HepG2 (cell line): ENCODE data around the gene NARF. TPM values are rescaled to one million over a fixed set of nuclear protein-coding genes. Genes with fewer than 3 reads are reported as not detected.

ENCODE experiments used
- ATF2 ChIP-seq: sonication (generic); formaldehyde crosslinking; IDR thresholded peaks from 2 replicates; pipeline ENCODE4 v1.4.0; 2020; ENCODE audit warnings: missing genetic modification reagents
- EEA1 ChIP-seq: sonication (generic); formaldehyde crosslinking; IDR thresholded peaks from 2 replicates; pipeline ENCODE4 v1.5.1; 2020; ENCODE audit warnings: mild to moderate bottlenecking, missing genetic modification reagents, borderline replicate concordance
- HDAC6 ChIP-seq: fragments of 200-600 bp; sonication (generic); IDR thresholded peaks from 2 replicates; pipeline ENCODE4 v1.7.0; 2017; ENCODE audit warnings: mild to moderate bottlenecking, antibody characterized with exemption, low read length, low read depth
- MED13 ChIP-seq: sonication (generic); formaldehyde crosslinking; IDR thresholded peaks from 2 replicates; pipeline ENCODE4 v1.5.0; 2020; ENCODE audit warnings: missing genetic modification reagents
- NBN ChIP-seq: fragments of 450-650 bp; conservative IDR thresholded peaks from 2 replicates; pipeline ENCODE4 v1.6.1; 2017
- SAP130 ChIP-seq: IDR thresholded peaks from 2 replicates; pipeline ENCODE4 v1.6.1; 2016; ENCODE audit warnings: low read depth
- SMAD3 ChIP-seq: sonication (generic); formaldehyde crosslinking; IDR thresholded peaks from 2 replicates; pipeline ENCODE4 v1.4.0; 2020; ENCODE audit warnings: missing genetic modification reagents
- ZC3H13 ChIP-seq: sonication (generic); formaldehyde crosslinking; IDR thresholded peaks from 2 replicates; pipeline ENCODE4 v1.8.1; 2023; ENCODE audit warnings: mild to moderate bottlenecking, missing genetic modification reagents, moderate library complexity
- ZFYVE20 ChIP-seq: sonication (generic); formaldehyde crosslinking; IDR thresholded peaks from 2 replicates; pipeline ENCODE4 v1.8.0; 2023; ENCODE audit warnings: low read depth, mild to moderate bottlenecking, moderate library complexity, missing genetic modification reagents, borderline replicate concordance
- ZMYM2 ChIP-seq: sonication (generic); formaldehyde crosslinking; IDR thresholded peaks from 2 replicates; pipeline ENCODE4 v1.8.0; 2022; ENCODE audit warnings: mild to moderate bottlenecking, missing genetic modification reagents
- ZNF296 ChIP-seq: sonication (generic); formaldehyde crosslinking; conservative IDR thresholded peaks from 2 replicates; pipeline ENCODE4 v1.5.0; 2020; ENCODE audit warnings: mild to moderate bottlenecking, missing genetic modification reagents
- ZNF614 ChIP-seq: IDR thresholded peaks from 2 replicates; pipeline ENCODE4 v1.6.1; 2018; ENCODE audit warnings: missing biosample characterization, missing genetic modification reagents, inconsistent platforms, borderline replicate concordance
- ZNF780A ChIP-seq: sonication (generic); formaldehyde crosslinking; IDR thresholded peaks from 2 replicates; pipeline ENCODE4 v1.8.0; 2022; ENCODE audit warnings: mild to moderate bottlenecking, missing genetic modification reagents, moderate library complexity
- ZSCAN22 ChIP-seq: sonication (generic); formaldehyde crosslinking; IDR thresholded peaks from 2 replicates; pipeline ENCODE4 v1.4.0; 2020; ENCODE audit warnings: mild to moderate bottlenecking, missing genetic modification reagents
- ZZZ3 ChIP-seq: sonication (generic); formaldehyde crosslinking; IDR thresholded peaks from 2 replicates; pipeline ENCODE4 v1.4.0; 2020; ENCODE audit warnings: missing genetic modification reagents, mild to moderate bottlenecking, borderline replicate concordance
- polyA plus RNA-seq, 8 experiments: library from polyadenylated mRNA; depleted of rRNA in 3 of 8; stranded (reverse) in 7 of 8; unstranded in 1 of 8; fragments of >200 nt; fragmentation: Illumina TruSeq in 4 of 8; extraction: Trizol in 4 of 8; gene quantifications; 2 replicates each; pipeline versions ENCODE4 v1.2.1 to v1.2.3, GENCODE V29; 2011 to 2016; ENCODE audit warnings: low read depth in 4 of 8, missing spikeins in 1 of 8, mixed read lengths in 1 of 8; ENCODE audit not compliant: insufficient read depth in 1 of 8
- total RNA-seq, 5 experiments: library from RNA; depleted of rRNA; stranded (reverse); fragments of >200 nt; fragmentation: Illumina TruSeq; extraction: Trizol; gene quantifications; 2 replicates each; pipeline ENCODE4 v1.2.3, GENCODE V29; 2016; ENCODE audit warnings: low read depth in 1 of 5
- TF ChIP-seq, protein P1 (sequence below): sonication (generic); formaldehyde crosslinking; IDR thresholded peaks from 2 replicates; pipeline ENCODE4 v1.4.0; 2020; ENCODE audit warnings: missing genetic modification reagents

NARF gene
- total and polyA plus RNA-seq, 2 of the 13 experiments (the other 11 are each of a cell fraction or from before 2014, with no cell fraction given), result 61.1 to 144 TPM

DNA sequence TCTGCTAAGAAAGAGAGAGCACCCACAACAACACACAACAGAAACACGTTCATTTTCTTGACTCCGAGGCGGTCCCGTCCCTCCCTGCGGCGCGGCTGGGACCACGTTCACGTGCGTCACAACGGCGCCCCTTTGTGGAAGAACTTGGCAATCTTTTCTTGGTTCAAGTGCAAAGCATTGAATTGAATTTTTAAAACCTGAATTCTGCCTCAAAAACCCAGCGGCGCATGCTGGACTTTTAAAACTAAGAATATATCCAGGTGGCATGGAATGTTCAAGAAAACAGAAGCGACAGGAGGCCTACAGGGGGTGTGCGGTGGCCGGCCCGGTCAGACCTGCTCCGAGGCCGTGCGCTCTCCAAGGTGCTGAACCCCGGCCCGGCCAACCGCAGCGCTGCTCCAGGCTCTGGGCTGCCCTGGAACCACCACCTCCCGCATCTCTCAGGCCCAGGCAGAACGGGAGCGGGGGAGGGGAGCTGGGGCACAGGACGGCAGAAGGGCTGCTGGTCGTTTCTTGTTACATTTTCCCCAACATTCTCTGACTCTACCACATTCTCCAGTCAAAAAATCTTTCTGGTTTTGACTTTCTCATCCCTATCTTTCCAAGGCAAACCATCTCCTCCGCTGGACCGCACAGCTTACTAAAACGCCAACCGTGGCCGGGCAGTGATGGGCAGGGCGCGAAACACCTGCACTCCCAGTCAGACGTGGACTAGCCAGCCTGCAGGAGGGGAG, 43.8 kb upstream of the NARF start (continued):
- TF ChIP-seq, protein P1, sequence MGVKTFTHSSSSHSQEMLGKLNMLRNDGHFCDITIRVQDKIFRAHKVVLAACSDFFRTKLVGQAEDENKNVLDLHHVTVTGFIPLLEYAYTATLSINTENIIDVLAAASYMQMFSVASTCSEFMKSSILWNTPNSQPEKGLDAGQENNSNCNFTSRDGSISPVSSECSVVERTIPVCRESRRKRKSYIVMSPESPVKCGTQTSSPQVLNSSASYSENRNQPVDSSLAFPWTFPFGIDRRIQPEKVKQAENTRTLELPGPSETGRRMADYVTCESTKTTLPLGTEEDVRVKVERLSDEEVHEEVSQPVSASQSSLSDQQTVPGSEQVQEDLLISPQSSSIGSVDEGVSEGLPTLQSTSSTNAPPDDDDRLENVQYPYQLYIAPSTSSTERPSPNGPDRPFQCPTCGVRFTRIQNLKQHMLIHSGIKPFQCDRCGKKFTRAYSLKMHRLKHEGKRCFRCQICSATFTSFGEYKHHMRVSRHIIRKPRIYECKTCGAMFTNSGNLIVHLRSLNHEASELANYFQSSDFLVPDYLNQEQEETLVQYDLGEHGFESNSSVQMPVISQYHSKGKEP, result peak; percentile 96; the same call in 1 of the 2 replicates
- TF ChIP-seq SAP130 (CRISPR knock-in tag), result peak; percentile 86
- TF ChIP-seq ZFYVE20 (CRISPR knock-in tag), result 0 out of 2 replicates have a peak, but pooled peaks have one; percentile 3
- no peak for TF ChIP-seq ZZZ3 (CRISPR knock-in tag)
- peak; percentile 90 for TF ChIP-seq MED13 (CRISPR knock-in tag)
- TF ChIP-seq ZNF780A (CRISPR knock-in tag), result no peak; the same call in 1 of the 2 replicates
- no peak for TF ChIP-seq ZMYM2 (CRISPR knock-in tag)
- TF ChIP-seq EEA1 (CRISPR knock-in tag), result peak; percentile 85; the same call in 1 of the 2 replicates
- peak; percentile 82; the same call in 1 of the 2 replicates for TF ChIP-seq ATF2
- TF ChIP-seq HDAC6, result no peak
- TF ChIP-seq SMAD3 (CRISPR knock-in tag), result peak; percentile 91; the same call in 1 of the 2 replicates
- 0 out of 2 replicates have a peak, but pooled peaks have one; percentile 41 for TF ChIP-seq ZSCAN22 (CRISPR knock-in tag)
- TF ChIP-seq ZNF614 (CRISPR knock-in tag), result 0 out of 2 replicates have a peak, but pooled peaks have one; percentile 66
- TF ChIP-seq ZC3H13 (CRISPR knock-in tag), result peak; percentile 52; the same call in 1 of the 2 replicates
- TF ChIP-seq ZNF296 (CRISPR knock-in tag), result peak; percentile 88
- TF ChIP-seq NBN, result no peak
- TF ChIP-seq, all 625 proteins: peak for 403
